Measurements from ENCODE around the gene IL1RL1.
A peak's percentile ranks its signal among the peaks of the same experiment; 100 is the strongest.

The IL1RL1 gene

DNA sequence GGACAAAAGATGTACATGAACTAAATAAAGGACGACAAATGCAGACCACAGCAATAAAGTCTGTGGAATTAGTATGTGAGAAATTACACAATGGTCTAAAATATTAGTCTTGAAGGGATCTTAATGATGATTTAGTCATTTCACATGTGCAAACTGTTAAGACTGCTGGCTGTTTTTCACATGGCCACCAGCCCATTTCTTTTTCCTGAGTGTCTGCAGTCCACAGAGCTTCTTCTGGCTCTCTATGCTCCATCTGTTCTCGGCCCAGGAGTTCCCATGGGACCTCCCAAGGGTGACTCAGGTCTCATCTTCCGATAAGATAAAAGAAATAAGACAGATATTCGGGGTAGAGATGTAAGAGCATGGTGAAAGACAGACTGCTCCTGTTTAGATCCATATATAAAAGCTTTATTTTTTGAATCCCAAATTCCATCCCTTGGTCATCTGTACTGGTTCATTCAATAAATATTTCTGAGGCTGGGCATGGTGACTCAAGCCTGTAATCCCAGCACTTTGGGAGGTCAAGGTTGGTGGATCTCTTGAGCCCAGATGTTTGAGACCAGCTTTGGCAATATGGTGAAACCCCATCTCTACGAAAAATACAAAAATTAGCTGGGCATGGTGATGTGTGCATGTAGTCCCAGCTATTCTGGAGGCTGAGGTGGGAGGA lies 20.1 kb downstream of the IL1RL1 start:
- H3K27ac ChIP-seq = no peak overlapping the region
- no peak for DNase-seq (ENCODE audit: low read depth, low spot score)

DNA sequence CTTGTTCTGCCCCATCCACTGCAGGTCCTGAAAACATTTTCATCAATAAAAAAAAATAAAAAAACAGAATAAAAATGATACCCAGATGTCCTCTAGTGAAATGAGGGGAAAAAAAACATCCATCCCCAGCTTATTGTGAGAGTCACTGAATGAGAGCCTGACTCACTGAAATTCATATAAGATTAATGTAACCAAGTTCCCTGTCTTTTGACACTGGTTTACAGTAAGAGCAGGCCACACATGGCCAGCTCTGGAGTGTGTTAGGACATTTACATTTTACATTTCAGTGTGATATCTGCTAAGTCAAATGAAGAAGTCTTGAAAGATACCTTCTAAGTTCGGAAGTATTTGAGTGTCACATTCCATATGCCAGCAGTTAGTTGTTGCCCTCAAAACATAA lies 23.1 kb downstream of the IL1RL1 start:
- no peak overlapping the region for H3K27ac ChIP-seq
- DNase-seq (ENCODE audit: low read depth, low spot score) = no peak

DNA sequence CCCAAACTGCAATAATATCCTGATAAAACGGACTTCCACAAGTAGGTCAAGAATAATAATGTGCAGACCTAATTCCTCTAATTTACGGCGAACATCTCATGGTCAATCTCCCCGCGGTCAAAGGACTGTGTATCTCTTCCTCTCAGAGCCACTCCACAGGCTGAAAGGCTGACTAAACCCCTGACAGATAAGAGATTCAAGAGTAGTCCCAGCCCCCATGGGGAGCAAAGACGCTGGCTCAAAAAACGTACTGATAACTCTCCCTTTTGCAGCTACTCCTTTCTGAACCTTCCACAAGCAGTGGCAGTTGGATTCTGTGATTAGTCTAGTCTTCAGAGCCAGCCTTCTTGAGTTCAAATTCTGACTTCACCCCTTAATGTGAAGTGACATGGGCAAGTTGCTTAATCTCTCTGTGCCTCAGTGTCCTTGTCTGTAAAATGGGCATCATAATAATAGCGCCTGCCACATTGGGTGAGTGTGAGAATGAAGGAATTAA lies 24.6 kb downstream of the IL1RL1 start:
- DNase-seq (ENCODE audit: low read depth, low spot score) = no peak
- H3K27ac ChIP-seq = peak overlapping the region; percentile 95

DNA sequence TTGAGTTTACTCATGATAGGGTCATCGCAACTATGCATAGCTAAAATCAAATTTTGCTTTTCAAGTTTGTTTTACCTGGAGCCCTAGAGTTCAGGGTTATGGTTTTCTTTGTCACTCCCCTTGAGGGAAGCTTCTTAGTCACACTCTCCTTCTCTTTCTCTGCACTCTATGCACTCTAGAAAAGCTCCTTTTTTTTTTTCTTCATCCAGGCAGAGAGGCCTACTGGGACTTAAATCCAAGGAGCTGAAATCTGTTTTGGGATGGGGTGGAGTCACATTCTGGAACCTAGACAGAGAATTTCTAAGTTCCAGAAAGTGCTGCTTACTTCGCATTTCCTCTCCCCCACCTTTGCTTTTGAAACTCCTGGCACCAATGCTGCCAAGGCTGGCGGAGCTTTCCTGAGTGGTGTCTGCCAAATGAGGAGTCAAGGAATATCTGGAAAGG lies 25.2 kb downstream of the IL1RL1 start:
- peak overlapping the region; percentile 95 for H3K27ac ChIP-seq
- peak; percentile 60 for DNase-seq (ENCODE audit: low read depth, low spot score)

DNA sequence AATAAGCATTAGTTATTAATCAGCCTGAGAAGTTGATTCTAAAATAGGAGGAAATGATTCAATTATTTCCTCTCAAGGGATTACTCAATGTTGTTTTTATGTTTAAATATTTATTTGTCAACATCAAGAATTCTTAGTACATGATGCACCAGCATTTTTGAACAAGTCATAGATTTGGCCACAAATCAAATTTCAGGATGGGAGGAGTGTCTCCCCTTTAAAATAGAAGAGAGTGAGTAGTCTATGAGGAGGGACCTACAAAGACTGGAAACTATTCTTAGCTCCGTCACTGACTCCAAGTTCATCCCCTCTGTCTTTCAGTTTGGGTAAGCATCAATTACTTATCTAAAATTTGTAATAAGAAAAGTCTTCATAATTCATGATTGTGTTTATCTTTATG lies 25.6 kb downstream of the IL1RL1 start:
- H3K27ac ChIP-seq = peak overlapping the region; percentile 95
- DNase-seq (ENCODE audit: low read depth, low spot score) = peak; percentile 54

DNA sequence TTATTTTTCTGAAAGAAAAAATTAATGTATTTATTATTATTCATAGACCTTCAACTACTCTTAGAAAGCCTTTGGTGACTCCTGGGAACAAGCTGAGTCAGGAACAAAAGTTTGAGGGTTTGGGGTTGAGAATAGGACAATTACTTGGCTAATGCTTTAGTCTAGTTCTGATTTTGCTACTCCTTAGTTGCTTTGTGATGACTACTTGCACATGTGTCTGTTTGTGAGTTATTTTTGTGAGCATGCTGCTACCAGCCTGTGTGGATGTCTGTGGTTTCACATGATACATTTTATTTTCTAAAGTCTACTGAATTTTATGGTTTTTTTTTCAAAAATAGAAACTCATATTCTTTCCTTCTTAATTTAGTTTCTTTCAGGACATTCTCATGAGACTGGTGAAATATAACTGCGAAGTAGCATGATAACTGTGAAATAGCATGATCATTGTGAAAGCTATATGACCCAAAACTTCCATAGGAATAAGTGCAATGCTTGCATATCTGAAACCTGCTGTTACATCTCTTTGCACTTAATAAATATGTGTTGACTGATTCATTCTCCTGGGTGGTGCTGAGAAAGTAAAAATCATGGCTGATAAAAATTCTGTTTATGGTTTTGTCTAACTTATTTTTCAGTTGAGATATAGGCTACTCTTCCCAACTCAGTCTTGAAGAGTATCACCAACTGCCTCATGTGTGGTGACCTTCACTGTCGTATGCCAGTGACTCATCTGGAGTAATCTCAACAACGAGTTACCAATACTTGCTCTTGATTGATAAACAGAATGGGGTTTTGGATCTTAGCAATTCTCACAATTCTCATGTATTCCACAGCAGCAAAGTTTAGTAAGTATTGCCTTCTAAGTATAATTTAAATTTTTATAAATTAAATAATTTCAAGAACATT lies 26.4 kb downstream of the IL1RL1 start:
- no peak for DNase-seq (ENCODE audit: low read depth, low spot score)
- H3K27ac ChIP-seq = peak overlapping the region; percentile 95

DNA sequence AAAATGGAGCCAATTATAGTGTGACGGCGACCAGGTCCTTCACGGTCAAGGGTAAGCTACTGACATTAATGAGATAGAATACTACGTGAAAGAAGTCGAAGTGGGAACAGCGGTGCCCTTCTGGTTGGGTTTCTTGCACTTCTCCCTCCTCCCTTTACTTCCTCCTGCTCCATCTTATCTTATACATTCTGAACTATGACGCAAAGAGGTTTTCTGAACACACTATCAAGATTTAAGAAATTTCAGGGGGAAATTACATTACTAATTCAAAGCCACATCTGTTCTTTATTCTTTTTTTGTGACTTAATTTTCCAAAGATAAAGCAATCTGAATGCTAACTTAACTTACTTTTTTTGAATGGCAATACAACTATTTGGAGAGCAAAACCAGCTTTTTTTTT lies 29.4 kb downstream of the IL1RL1 start:
- no peak for DNase-seq (ENCODE audit: low read depth, low spot score)
- H3K27ac ChIP-seq = no peak overlapping the region

DNA sequence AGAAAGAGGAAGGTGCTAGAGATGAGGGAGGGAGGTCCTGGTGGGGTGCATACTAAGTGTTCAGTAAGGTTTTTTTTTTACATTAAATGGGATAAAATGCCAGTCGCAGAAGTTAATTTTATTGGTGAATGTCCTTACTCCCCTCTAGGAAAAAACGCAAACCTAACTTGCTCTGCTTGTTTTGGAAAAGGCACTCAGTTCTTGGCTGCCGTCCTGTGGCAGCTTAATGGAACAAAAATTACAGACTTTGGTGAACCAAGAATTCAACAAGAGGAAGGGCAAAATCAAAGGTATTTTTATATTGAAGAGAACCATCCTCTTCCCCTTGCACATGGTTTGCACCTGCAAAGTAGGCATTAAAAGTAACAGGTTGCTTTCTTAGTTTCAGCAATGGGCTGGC lies 31.5 kb downstream of the IL1RL1 start:
- DNase-seq (ENCODE audit: low read depth, low spot score) = no peak
- H3K27ac ChIP-seq = no peak overlapping the region

DNA sequence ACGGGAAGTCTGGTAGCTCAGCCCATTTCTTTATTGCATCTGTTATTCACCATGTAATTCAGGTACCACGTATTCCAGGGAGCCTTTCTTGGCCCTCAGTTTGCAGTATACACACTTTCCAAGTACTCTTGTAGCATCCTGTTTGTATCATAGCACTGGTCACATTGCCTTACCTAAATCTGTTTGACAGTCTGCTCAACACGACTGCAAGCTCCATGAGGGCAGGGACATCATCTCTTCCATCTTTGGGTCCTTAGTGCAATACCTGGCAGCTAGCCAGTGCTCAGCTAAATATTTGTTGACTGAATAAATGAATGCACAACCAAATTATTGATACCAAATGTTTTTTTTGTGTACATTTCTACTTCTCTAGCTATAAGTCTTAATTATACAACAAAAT lies 33.0 kb downstream of the IL1RL1 start:
- no peak overlapping the region for H3K27ac ChIP-seq
- DNase-seq (ENCODE audit: low read depth, low spot score) = no peak

DNA sequence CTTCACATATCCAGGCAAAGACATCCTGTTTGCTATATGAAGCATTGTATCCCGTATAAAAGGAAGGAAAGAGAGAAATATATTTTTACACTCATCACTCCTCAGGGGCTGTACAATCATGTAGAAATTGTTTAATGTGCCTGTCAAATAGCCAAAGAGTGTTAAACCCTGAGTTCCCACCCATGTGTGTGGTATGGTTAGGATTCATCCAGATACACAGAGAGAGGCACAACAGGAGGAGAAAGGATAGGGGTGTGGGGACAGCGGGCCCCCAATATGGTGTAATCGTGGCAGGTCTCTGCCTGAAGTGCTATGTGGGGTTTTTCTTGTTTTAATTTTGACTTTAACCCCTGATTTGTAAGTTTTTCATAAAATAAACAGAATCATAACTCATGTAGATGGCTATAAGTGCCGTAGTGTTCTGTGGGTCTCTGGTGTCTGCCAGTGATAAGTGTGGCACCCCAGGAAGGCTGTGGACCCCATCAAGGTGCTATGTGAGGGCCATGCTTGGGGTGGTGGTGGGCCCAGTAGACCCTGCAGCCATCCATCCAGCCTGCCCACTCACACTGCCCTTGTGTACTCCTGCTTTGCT lies 34.1 kb downstream of the IL1RL1 start:
- DNase-seq (ENCODE audit: low read depth, low spot score) = no peak
- H3K27ac ChIP-seq = no peak overlapping the region

DNA sequence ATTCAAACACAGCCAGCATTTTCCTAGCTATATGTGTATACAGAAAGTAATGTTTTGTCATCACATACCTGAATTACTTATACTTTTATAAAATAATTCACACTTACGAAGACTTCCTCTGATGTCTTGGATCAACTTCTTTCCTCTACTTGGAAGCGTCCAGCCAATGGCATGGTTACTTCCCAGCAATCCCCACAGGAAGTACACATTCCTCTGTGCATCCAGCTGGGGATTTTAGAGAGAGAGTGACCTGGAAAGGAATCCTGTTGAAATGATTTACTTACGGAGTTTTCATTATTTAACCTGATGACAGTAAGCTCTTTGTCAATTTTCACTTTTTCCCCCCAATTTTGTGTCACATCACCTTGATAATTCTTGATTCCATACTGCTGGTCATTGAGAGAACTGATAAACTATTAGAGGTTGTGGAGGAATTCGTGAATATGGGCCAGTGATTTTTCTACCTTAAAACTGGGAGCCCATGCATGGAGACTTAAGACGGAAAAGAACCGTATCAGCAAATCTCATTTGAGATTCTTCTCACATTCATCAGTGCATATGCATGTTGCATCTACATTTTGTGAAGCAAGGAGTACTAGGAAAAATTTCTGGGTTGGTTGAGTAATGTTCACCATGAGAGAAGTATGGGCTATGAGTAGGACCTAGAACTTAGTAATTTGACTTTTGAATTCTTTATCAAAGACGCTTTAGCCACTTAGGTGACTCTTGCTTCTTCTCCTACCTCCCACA lies 35.2 kb downstream of the IL1RL1 start:
- no peak overlapping the region for H3K27ac ChIP-seq
- DNase-seq (ENCODE audit: low read depth, low spot score) = no peak

DNA sequence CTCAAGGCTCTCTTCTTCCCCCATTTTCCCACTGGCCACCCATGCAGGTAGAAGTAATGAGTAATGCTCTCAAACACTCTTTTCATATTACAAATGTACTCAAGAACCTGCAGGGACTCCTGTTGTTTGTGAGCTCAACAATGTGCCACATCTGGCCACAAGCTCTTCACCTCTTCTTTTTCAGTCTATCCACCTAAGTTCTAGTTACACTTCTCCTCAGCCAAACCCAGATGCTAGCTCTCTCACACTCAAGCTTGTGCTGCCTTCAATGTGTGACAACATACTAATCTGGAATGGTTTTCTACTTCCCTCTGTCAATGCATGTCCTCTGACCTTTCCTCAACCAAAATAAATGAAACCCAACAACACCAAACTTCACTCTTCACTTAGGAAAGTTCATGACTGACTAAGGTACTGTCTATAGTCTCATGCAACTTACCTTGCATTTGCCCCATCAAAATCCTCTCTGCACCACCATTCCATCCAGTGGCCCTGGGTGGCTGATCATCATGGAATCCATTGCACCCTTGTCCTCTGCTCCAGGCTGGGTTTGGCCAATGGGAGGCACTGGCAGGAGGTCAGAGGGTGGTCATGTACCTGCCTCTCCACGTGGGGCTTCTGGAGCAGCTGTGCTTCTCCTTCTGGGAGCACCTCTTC lies 38.9 kb downstream of the IL1RL1 start:
- no peak overlapping the region for H3K27ac ChIP-seq
- no peak for DNase-seq (ENCODE audit: low read depth, low spot score)

DNA sequence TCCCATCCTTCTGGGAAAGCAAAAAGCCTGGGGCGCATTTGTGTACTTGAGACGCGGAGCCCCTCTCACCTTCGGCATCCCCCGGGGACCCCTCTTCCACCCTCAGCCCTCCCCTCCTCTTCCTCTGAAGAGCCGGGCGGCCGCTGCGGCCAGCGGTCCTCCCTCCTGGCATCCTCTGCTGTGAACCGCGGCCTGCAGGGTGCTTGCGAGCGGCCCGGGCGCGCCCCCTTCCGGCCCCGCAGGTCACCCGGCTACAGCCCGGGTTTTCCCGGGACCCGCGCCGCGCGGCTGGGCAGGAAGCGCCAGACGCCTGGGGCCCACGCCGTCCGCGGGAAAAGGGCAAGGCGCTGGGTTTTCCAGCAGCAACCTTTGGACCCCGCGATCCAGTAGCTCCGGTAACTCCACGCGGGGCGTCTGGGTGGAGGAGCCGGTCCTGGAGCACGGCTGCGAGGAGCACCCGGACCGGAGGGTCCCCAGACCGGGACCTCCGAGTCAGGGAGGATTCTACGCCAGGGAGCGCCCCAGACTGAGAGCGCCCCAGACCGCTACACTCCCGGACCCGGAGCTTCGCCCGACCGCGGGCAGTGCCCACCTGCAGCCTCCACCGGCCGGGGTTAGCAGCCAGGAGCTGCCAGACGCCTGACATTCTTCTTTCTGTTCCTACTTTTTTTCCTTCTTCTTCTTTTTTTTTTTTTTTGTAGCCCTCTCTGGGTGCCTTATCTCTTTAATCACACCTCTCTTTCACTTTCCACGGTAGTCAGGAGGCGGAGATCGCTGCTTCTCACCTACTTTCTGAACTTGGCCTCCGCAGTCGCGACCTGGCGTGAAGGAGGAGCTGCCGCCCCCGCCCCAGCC lies 44.4 kb downstream of the IL1RL1 start, which contains the start of gene IL18R1:
Gene IL18R1, plus strand, starts transcription at position 271 of the 855 bp plus-strand sequence. CDS start 6,865 bp downstream, outside the sequence.
- no peak for DNase-seq (ENCODE audit: low read depth, low spot score)
- peak within 1 kb of the TSS; percentile 28 for H3K27ac ChIP-seq

DNA sequence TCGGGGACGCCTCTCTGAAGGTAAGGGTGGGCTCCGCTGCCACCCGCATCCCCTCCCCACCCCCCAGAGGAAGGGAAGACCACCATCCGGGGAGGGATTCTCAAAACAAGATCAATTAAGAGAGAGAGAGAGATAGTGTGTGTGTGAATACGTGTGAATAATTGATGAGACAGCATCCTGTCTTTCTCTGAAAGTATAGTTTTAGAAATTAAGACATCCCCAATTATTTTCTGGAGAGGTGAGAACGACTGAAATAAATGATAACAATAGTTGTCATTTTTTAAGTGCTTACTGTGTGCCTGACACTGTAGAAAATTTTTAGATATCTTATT lies 45.0 kb downstream of the IL1RL1 start:
- peak overlapping the region; percentile 28 for H3K27ac ChIP-seq
- DNase-seq (ENCODE audit: low read depth, low spot score) = no peak

DNA sequence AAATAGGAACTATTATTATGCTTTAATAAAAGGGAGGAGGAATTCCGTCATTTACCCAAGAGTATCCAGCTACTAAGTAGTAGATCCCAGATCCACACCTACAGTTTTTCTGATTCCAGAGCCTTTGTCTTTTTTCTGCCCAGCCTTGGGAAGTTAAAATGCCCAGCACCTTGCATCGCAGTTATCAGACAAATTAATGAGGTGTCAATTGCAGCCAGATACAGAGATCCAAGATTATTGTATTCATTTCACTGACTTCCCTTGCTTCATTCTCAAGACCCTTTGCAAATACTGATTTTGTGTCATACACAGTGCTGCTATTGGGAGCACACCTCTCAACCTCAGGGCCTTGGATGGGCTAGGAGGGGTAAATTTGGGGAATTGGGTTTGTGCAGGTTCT lies 45.4 kb downstream of the IL1RL1 start:
- no peak overlapping the region for H3K27ac ChIP-seq
- no peak for DNase-seq (ENCODE audit: low read depth, low spot score)

DNA sequence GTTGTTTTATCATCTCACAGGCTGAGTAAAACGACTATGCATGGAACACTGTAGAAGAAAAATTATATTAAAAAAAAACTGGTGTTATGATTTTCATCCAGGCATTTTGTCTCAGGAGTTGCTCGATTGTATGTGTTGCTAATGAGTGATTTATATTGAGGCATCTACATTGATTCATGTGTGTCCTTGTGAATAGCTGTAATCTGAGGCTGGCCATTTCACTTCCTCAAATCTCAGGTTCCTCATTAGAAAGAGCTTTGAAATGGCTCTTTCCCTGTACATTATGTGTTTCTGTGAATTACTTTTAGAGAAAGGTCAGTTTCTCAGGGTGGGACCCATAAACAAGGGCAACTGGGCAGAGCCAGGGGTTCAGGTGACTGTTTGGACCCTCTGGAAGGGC lies 46.6 kb downstream of the IL1RL1 start:
- no peak overlapping the region for H3K27ac ChIP-seq
- DNase-seq (ENCODE audit: low read depth, low spot score) = no peak

DNA sequence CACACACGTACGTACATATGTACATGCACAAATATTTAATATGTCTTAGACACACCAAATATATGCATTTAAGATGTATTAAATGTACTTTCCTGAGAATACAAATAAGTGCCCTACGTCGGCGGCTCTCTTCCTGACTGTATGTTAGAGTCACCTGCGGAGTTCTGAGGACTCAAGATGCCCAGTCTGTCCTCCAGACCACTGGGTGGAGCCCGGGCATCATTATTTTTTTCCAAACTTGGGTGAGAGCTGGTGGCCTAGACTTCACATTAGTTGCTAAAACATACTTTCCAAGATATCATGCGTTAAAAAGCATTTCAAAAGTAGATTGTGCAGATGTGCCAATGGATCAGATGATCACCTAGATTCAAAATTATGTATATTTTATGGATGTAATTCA lies 47.1 kb downstream of the IL1RL1 start:
- no peak for DNase-seq (ENCODE audit: low read depth, low spot score)
- H3K27ac ChIP-seq = no peak overlapping the region

DNA sequence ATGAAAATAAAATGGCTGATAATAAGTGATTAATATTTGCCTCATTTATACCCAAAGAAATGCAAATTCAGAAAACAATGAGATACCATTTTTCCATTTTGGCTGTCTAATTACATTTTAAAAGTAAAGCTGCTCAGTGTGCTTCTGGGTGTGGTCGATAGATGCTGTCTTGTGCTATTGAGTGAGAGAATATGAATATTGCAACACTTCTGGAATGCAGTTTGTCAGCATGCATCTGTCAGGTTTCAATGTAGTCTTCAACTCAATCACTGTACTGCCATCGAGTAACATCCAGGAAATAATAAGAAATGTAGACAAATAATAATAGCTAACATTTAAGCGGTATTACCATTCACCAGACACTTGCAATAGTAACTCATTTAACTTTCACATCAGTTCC lies 48.2 kb downstream of the IL1RL1 start:
- DNase-seq (ENCODE audit: low read depth, low spot score) = peak; percentile 37
- peak overlapping the region; percentile 25 for H3K27ac ChIP-seq

DNA sequence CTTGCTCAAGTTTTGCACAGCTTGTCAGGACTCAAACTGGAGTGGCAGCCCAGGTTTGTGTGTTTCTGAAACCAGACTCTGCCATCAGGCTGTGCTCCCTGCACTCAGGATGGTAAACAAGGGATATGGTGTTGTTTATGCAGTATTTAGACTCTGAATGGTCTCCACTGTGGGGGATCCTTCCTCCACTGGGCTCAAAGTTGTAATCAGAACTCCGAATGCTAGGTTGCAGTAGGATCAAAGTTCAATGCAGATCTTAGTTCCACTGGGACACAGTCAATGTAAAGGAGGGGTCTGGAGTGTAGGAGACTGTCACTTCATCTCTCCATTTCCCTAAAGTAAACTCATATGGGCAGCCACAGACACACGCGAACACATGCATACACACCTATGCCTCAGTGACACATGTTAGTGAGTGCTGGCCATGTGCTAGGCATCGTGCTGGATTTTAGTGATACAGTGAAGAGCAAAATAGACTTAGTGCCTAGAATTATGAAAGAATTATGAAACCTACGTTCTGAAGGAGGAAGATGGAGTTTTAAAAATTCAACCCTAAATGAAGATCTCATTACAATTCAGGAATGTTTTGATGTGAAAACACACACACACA lies 50.4 kb downstream of the IL1RL1 start:
- no peak for DNase-seq (ENCODE audit: low read depth, low spot score)

More for the DNA sequence above, 50.4 kb downstream of the IL1RL1 start:
- no peak overlapping the region for H3K27ac ChIP-seq

Measured in epithelial cell of prostate (primary cell).